Loucy (cell line): ENCODE results near the gene BANP.
"Not testable (repeated sequence)": the region's sequence is repeated elsewhere in the genome, so short reads cannot be mapped to it uniquely, and the experiment has no call there.

ENCODE experiments used
- H2AFZ ChIP-seq: fragments of 200-600 bp; sonication (generic); 2 replicates; pipeline ENCODE4 v1.6.0; 2016; ENCODE audit warnings: antibody characterized with exemption, mild to moderate bottlenecking, low read length, moderate library complexity
- H3F3A ChIP-seq: fragments of 200-600 bp; 2 replicates; pipeline ENCODE4 v1.6.0; 2016; ENCODE audit warnings: antibody characterized with exemption, low read depth, mild to moderate bottlenecking
- H3K27me3 ChIP-seq: fragments of 200-600 bp; sonication (generic); 2 replicates; pipeline ENCODE4 v1.6.1; 2014; ENCODE audit warnings: low read length, mild to moderate bottlenecking; ENCODE audit not compliant: insufficient read depth, poor library complexity, severe bottlenecking
- H3K36me3 ChIP-seq: fragments of 200-600 bp; sonication (generic); 2 replicates; pipeline ENCODE4 v1.6.1; 2016; ENCODE audit warnings: low read length; ENCODE audit not compliant: insufficient read depth
- H3K4me1 ChIP-seq: fragments of 200-600 bp; sonication (generic); 2 replicates; pipeline ENCODE4 v1.5.1; 2014; ENCODE audit warnings: low read length, mild to moderate bottlenecking; ENCODE audit not compliant: insufficient read depth, poor library complexity, severe bottlenecking
- H3K4me2 ChIP-seq: fragments of 200-600 bp; sonication (generic); 2 replicates; pipeline ENCODE4 v1.6.0; 2014; ENCODE audit warnings: antibody characterized with exemption, low read length, low read depth, mild to moderate bottlenecking; ENCODE audit not compliant: poor library complexity, severe bottlenecking
- H3K4me3 ChIP-seq: fragments of 200-600 bp; sonication (generic); 2 replicates; pipeline ENCODE4 v1.5.1; 2014; ENCODE audit warnings: low read length, mild to moderate bottlenecking, mixed read lengths; ENCODE audit not compliant: poor library complexity, severe bottlenecking
- H3K79me2 ChIP-seq: fragments of 200-600 bp; sonication (generic); 2 replicates; pipeline ENCODE4 v1.6.1; 2014; ENCODE audit warnings: low read length; ENCODE audit not compliant: insufficient read depth
- H3K9ac ChIP-seq: fragments of 200-600 bp; sonication (generic); 2 replicates; pipeline ENCODE4 v1.6.0; 2014; ENCODE audit warnings: mild to moderate bottlenecking, low read depth, low read length, moderate library complexity; ENCODE audit not compliant: poor library complexity, severe bottlenecking
- H3K9me2 ChIP-seq: fragments of 200-600 bp; sonication (generic); replicated peaks from 2 replicates; pipeline ENCODE4 v1.6.1; 2016; ENCODE audit warnings: low read depth, low read length, mixed read lengths
- H3K9me3 ChIP-seq: fragments of 200-600 bp; sonication (generic); 2 replicates; pipeline ENCODE4 v1.6.1; 2014; ENCODE audit warnings: mild to moderate bottlenecking, antibody characterized with exemption, low read length, low read depth; ENCODE audit not compliant: insufficient read depth
- H4K20me1 ChIP-seq: fragments of 200-600 bp; sonication (generic); 2 replicates; pipeline ENCODE4 v1.6.0; 2014; ENCODE audit warnings: antibody characterized with exemption, low read length, mild to moderate bottlenecking; ENCODE audit not compliant: insufficient read depth, poor library complexity, severe bottlenecking
- CTCF ChIP-seq: fragments of 200-600 bp; sonication (generic); conservative IDR thresholded peaks from 2 replicates; pipeline ENCODE4 v1.5.1; 2014; ENCODE audit warnings: mild to moderate bottlenecking, antibody characterized with exemption, low read length
- EZH2phosphoT487 ChIP-seq: fragments of 200-600 bp; IDR thresholded peaks from 2 replicates; pipeline ENCODE4 v1.6.1; 2018; ENCODE audit warnings: antibody characterized with exemption, mild to moderate bottlenecking, moderate library complexity, borderline replicate concordance

Gene BANP

GRCh38 chr16:87979352-87979751, 28.1 kb downstream of the BANP start:
- H2AFZ ChIP-seq: no peak overlapping the region
- no peaks in the 10 kb centered on the region for H3K36me3 ChIP-seq
- no peak overlapping the region for H3K4me3 ChIP-seq
- no peak overlapping the region for H3K9ac ChIP-seq
- no peak overlapping the region for H3K4me2 ChIP-seq
- H3K4me1 ChIP-seq: peaks cover 3% of the 10 kb centered on the region
- H3K9me2 ChIP-seq: no peaks in the 10 kb centered on the region
- no peaks in the 10 kb centered on the region for H3K27me3 ChIP-seq
- H3K9me3 ChIP-seq: no peaks in the 10 kb centered on the region
- no peaks in the 10 kb centered on the region for H4K20me1 ChIP-seq
- TF ChIP-seq EZH2phosphoT487 (no peak), CTCF (no peak)
- no peaks in the 10 kb centered on the region for H3F3A ChIP-seq
- H3K79me2 ChIP-seq: peaks cover 7% of the 10 kb centered on the region; the same call in 1 of the 2 replicates

- H3K27me3 ChIP-seq, H2AFZ ChIP-seq, H3K9ac ChIP-seq, H3K9me3 ChIP-seq, H3K4me3 ChIP-seq, H3F3A ChIP-seq, H3K79me2 ChIP-seq, H3K4me1 ChIP-seq, H3K9me2 ChIP-seq, H3K4me2 ChIP-seq, H3K36me3 ChIP-seq, H4K20me1 ChIP-seq: not testable (repeated sequence)
These were observed 28.8 kb downstream of the BANP start for GRCh38 chr16:87979911-87980630.

DNA sequence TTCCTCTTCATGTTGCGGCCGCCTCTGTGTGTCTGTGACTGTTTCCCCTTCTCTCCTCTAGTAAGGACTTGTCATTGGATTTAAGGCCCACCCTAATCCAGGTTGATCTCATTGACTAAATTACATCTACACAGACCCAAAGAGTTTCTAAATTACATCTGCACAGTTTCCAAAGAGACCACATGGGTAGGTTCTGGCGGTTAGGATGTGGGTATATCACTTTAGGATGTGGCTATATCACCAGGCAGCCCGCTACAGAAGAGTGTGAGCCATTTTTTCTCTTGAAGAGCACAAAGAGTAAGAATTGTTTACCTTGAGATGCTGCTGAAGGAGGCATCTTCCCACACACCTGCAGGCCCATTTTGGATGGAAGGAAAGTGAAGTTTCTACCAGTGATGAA, 30.1 kb downstream of the BANP start:
- H2AFZ ChIP-seq, H3K79me2 ChIP-seq, H3K36me3 ChIP-seq, H4K20me1 ChIP-seq, H3F3A ChIP-seq, H3K9me2 ChIP-seq, H3K9me3 ChIP-seq, H3K4me2 ChIP-seq, H3K4me1 ChIP-seq, H3K9ac ChIP-seq, H3K27me3 ChIP-seq, H3K4me3 ChIP-seq: not testable (repeated sequence)

DNA sequence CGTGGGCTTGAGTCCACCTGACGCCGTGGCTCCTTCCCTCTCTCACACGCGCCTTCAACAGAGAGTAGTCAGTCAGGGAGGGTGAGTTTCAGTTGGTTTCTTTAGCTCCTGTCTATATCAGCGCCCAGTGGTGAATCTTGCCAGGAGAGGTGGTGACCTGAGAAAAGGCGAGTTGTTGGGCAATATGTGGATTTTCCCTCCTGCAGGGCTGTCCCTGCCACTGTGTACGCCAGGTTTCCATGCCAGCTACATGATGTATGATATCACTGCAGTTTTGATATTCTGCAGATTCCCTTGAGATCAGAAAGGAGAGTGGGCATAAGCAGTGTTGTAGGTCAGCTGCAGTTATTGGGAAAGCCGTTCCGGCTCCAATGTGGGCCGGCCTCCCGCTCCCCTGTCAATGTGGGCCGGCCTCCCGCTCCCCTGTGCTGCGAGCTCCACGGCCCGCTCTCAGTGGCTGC, 31.4 kb downstream of the BANP start:
- H3F3A ChIP-seq: no peaks in the 10 kb centered on the region
- no peaks in the 10 kb centered on the region for H3K9me2 ChIP-seq
- H3K79me2 ChIP-seq: no peaks in the 10 kb centered on the region
- H3K9me3 ChIP-seq: no peaks in the 10 kb centered on the region
- H3K4me1 ChIP-seq: no peaks in the 10 kb centered on the region
- H3K4me3 ChIP-seq: no peak overlapping the region
- no peak overlapping the region for H3K9ac ChIP-seq
- H3K36me3 ChIP-seq: no peaks in the 10 kb centered on the region
- no peak overlapping the region for H2AFZ ChIP-seq
- H3K4me2 ChIP-seq: no peak overlapping the region
- no peaks in the 10 kb centered on the region for H4K20me1 ChIP-seq
- no peak for TF ChIP-seq EZH2phosphoT487
- H3K27me3 ChIP-seq: no peaks in the 10 kb centered on the region

- not testable (repeated sequence) for H3K9ac ChIP-seq, H3K4me2 ChIP-seq, H3K36me3 ChIP-seq, H3K4me3 ChIP-seq, H3K9me3 ChIP-seq, H3K9me2 ChIP-seq, H3K27me3 ChIP-seq, H2AFZ ChIP-seq, H4K20me1 ChIP-seq, H3F3A ChIP-seq, H3K79me2 ChIP-seq, H3K4me1 ChIP-seq
These were observed 32.0 kb downstream of the BANP start for GRCh38 chr16:87983072-87983736.

DNA sequence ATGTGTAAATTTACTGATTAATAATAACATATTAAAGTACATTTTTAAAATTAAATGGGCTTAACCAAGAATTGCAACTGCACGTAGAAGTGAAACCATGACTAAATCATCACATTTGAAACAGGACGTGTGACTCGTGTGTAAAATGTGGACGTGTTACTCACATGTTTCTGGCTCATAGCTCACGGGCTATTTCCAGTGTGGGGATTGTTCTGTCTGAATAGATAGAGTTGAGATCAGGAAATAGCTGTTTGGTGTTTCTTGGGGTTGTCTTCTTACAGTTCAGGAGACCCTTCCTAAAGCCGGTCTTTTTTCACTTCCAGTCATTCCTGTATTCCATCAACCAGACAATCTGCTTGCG, 32.5 kb downstream of the BANP start:
- H3K9ac ChIP-seq, H3K4me2 ChIP-seq: not testable (repeated sequence)

More for the DNA sequence above, 32.5 kb downstream of the BANP start:
- not testable (repeated sequence) for H2AFZ ChIP-seq, H3K36me3 ChIP-seq, H3K4me1 ChIP-seq, H3K79me2 ChIP-seq, H3K9me3 ChIP-seq, H3F3A ChIP-seq, H3K27me3 ChIP-seq, H4K20me1 ChIP-seq, H3K9me2 ChIP-seq, H3K4me3 ChIP-seq
